ENCODE data around the gene SYCP2.

- TF ChIP-seq ZNF384 (IDR thresholded peaks at IDR 0.05), result no peak
- TF ChIP-seq PKNOX1 (IDR thresholded peaks at IDR 0.05), result no peak
- TF ChIP-seq BHLHE40 (IDR thresholded peaks at IDR 0.05; ENCODE audit: borderline replicate concordance), result no peak
- TF ChIP-seq LEF1 (IDR thresholded peaks at IDR 0.05; ENCODE audit: borderline replicate concordance), result no peak
- no peak for TF ChIP-seq TARDBP (IDR thresholded peaks at IDR 0.05)
- no peak for TF ChIP-seq NFRKB (IDR thresholded peaks at IDR 0.05)
- no peak for TF ChIP-seq FOXM1 (IDR thresholded peaks at IDR 0.05; ENCODE audit: borderline replicate concordance)
- no peak for TF ChIP-seq ELF4 (IDR thresholded peaks at IDR 0.05)
- no peak for TF ChIP-seq SUZ12 (IDR thresholded peaks at IDR 0.05)
These were observed 33.0 kb upstream of the SYCP2 start for GRCh38 chr20:59966428-59966827.

All from HEK293T (cell line).